Measurements from ENCODE around the gene PIP4K2C. TPM values are rescaled to one million over a fixed set of nuclear protein-coding genes. Genes with fewer than 3 reads are reported as not detected.

PIP4K2C gene
- total RNA-seq, 2 experiments from 2014 or later, result 15.1 to 17.3 TPM

GRCh38 chr12:57603815-57604453 is 12.9 kb downstream of the PIP4K2C start:
- Histone ChIP-seq H3K4me3 (ENCODE audit: low read length) (peak overlapping the region; percentile 74), H3K27me3 (ENCODE audit: control insufficient read depth in 1 of 2, insufficient read depth in 2 of 2, low read length in 2 of 2) (no peaks in the 10 kb centered on the region), H3K4me1 (ENCODE audit: insufficient read depth, low read length) (peaks cover 25% of the 10 kb centered on the region), H3K36me3 (ENCODE audit: insufficient read depth, low read length) (peaks cover 37% of the 10 kb centered on the region), H3K27ac (ENCODE audit: low read depth in 1 of 2, low read length in 2 of 2) (peak overlapping the region in 1 of 2 donors; percentile 52), H3K9me3 (ENCODE audit: control insufficient read depth in 1 of 2, insufficient read depth in 1 of 2, low read length in 2 of 2) (no peaks in the 10 kb centered on the region)
- Mint-ChIP-seq H3K9me3 (no peaks in the 10 kb centered on the region), H3K36me3 (ENCODE audit: low read depth) (peaks cover 48% of the 10 kb centered on the region), H3K4me3 (peak overlapping the region; percentile 92), H3K27me3 (no peaks in the 10 kb centered on the region), H3K4me1 (ENCODE audit: low read depth) (peaks cover 32% of the 10 kb centered on the region), H3K27ac (peak overlapping the region; percentile 81)
- POLR2A ChIA-PET, result interaction anchor here (0.6 to 1.6 kb wide), 3 partner anchors 11 to 211 kb away, joined by 3 to 4 read pairs (median 4); partner anchors contain the start of gene PIP4K2C
- TF ChIP-seq CTCF (IDR thresholded peaks at IDR 0.05), result no peak
- CTCF ChIA-PET, result interaction anchor here (1.4 to 2.0 kb wide), 2 partner anchors 11 to 20 kb away, joined by 4 to 12 read pairs; no protein-coding TSS in a partner anchor
- ATAC-seq (ENCODE audit: poor library complexity) (no peak), DNase-seq (no peak)
- intact Hi-C loops (cut with DNase I, micrococcal nuclease), result no loop called here

GRCh38 chr12:57604454-57604991 is 13.5 kb downstream of the PIP4K2C start, which contains the start of gene DTX3:
Gene DTX3, plus strand, starts transcription at chr12:57604824. Its CDS starts 1,694 bp downstream, at chr12:57606518.
- peak within 1 kb of the TSS; percentile 74 for H3K4me3 ChIP-seq (ENCODE audit: low read length)
- Mint-ChIP-seq H3K27me3 (no peaks in the 10 kb centered on the region), H3K27ac (peak within 1 kb of the TSS; percentile 81), H3K4me1 (ENCODE audit: low read depth) (peaks cover 32% of the 10 kb centered on the region), H3K4me3 (peak within 1 kb of the TSS; percentile 92), H3K9me3 (no peaks in the 10 kb centered on the region), H3K36me3 (ENCODE audit: low read depth) (peaks cover 46% of the 10 kb centered on the region)
- intact Hi-C loops (cut with DNase I, micrococcal nuclease), result no loop called here
- ChIA-PET CTCF (interaction anchor here (2.0 to 3.9 kb wide), 2 partner anchors 21 kb away, joined by 12 to 15 read pairs; no protein-coding TSS in a partner anchor), POLR2A (interaction anchor here (1.6 kb wide), 1 partner anchor 12 kb away, joined by 4 read pairs; no protein-coding TSS in a partner anchor)
- H3K27ac ChIP-seq (ENCODE audit: low read depth in 1 of 2, low read length in 2 of 2), result peak within 1 kb of the TSS; percentile 45 to 52
- H3K36me3 ChIP-seq (ENCODE audit: insufficient read depth, low read length), result peaks cover 31% of the 10 kb centered on the region
- H3K27me3 ChIP-seq (ENCODE audit: control insufficient read depth in 1 of 2, insufficient read depth in 2 of 2, low read length in 2 of 2), result no peaks in the 10 kb centered on the region
- H3K4me1 ChIP-seq (ENCODE audit: insufficient read depth, low read length), result peaks cover 25% of the 10 kb centered on the region
- ATAC-seq (ENCODE audit: poor library complexity) (peak; percentile 65), DNase-seq (peak in 7 of 14 experiments; percentile 15 to 65 (median 47))
- TF ChIP-seq CTCF (IDR thresholded peaks at IDR 0.05), result no peak
- no peaks in the 10 kb centered on the region for H3K9me3 ChIP-seq (ENCODE audit: control insufficient read depth in 1 of 2, insufficient read depth in 1 of 2, low read length in 2 of 2)

GRCh38 chr12:57604992-57605810 is 14.2 kb downstream of the PIP4K2C start:
- H3K4me3 Mint-ChIP-seq, result peak overlapping the region; percentile 92
- peak; percentile 58 for ATAC-seq (ENCODE audit: poor library complexity)
- POLR2A ChIA-PET, result interaction anchor here (0.6 to 0.8 kb wide), 4 partner anchors 12 to 22 kb away, joined by 3 to 4 read pairs (median 3); no protein-coding TSS in a partner anchor
- DNase-seq, result peak in 1 of 14 experiments; percentile 39
- peak overlapping the region; percentile 81 for H3K27ac Mint-ChIP-seq
- H3K36me3 Mint-ChIP-seq (ENCODE audit: low read depth), result peaks cover 39% of the 10 kb centered on the region
- Histone ChIP-seq H3K4me3 (ENCODE audit: low read length) (peak overlapping the region; percentile 74), H3K4me1 (ENCODE audit: insufficient read depth, low read length) (peaks cover 27% of the 10 kb centered on the region), H3K27ac (ENCODE audit: low read depth in 1 of 2, low read length in 2 of 2) (no peak overlapping the region), H3K9me3 (ENCODE audit: control insufficient read depth in 1 of 2, insufficient read depth in 1 of 2, low read length in 2 of 2) (no peaks in the 10 kb centered on the region), H3K27me3 (ENCODE audit: control insufficient read depth in 1 of 2, insufficient read depth in 2 of 2, low read length in 2 of 2) (no peaks in the 10 kb centered on the region), H3K36me3 (ENCODE audit: insufficient read depth, low read length) (peaks cover 25% of the 10 kb centered on the region)
- H3K4me1 Mint-ChIP-seq (ENCODE audit: low read depth), result peaks cover 33% of the 10 kb centered on the region
- no peaks in the 10 kb centered on the region for H3K9me3 Mint-ChIP-seq
- intact Hi-C loops (cut with DNase I, micrococcal nuclease), result no loop called here
- peaks cover under 1% of the 10 kb centered on the region for H3K27me3 Mint-ChIP-seq
- CTCF ChIA-PET, result interaction anchor here (3.9 kb wide), 1 partner anchor 22 kb away, joined by 15 read pairs; no protein-coding TSS in a partner anchor
- no peak for TF ChIP-seq CTCF (IDR thresholded peaks at IDR 0.05)
